GM21367 (cell line): ENCODE results near the gene VOPP1.

Experiments
- ATAC-seq: cut with Tn5 transposase; IDR thresholded peaks from one replicate; pipeline ENCODE4 v1.9.1; 2021; ENCODE audit not compliant: unreplicated experiment

Gene VOPP1

DNA sequence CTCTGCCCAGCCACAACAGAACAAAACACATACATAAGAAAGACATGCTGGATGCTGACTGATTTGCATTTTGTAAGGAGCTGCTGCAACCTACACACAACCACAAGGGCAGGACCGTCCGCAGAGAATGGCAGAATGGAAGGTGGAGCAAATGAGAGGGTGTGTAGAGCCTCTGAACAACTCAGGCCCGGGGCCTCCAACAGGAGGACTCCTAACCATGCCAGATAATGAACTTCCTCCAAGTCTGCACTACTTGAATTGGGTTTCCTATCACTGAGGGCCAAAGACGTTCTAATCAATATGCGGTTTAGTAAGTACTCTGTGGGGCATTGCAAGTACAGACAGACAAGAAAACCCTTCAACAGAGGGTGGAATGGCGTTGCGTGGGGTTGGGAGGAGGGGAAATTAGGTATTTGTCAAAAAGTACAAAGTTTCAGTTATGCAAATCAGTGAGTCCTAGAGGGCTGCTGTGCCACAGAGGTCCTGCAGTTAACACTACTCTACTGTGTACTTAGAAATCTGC, 14.6 kb downstream of the VOPP1 start:
- ATAC-seq = peak; percentile 80

DNA sequence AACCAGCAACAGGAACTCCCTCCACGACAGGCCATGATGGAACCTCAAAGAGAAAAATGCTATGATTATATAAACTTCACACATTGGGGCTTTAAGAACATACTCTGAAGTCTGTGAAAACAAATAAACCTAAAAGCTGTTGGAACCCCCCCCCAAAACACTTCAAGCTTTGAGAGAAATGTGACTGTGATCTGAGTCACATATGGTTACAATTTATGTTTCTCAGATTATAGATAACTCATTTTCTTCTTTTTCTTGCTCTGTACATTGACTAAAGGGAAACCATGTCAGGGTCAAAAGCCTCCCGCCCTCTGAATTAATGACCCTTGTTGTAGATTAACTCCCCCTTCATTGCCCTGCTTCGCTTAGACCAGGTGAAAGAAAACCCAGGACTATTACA, 15.8 kb downstream of the VOPP1 start:
- no peak for ATAC-seq

DNA sequence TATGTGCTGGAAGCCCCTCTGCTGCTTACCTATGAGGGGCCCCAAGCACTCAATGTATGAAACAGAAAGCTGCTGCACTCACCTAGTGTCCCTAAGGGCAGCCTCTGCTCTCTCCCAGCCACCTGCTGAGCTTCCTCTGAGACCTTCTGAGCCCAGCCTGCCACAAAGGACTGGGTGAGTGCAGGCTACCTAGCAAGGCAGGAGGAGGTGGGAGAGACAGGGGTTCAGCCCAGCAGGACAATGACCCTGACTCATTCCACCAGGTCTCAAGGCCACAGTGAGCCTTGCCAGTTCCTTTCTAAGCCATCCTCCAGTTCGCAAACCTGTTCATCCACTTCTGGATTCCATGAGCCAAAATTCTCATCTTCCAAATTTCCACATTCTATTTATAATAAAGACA, 16.3 kb downstream of the VOPP1 start:
- ATAC-seq = peak; percentile 27

DNA sequence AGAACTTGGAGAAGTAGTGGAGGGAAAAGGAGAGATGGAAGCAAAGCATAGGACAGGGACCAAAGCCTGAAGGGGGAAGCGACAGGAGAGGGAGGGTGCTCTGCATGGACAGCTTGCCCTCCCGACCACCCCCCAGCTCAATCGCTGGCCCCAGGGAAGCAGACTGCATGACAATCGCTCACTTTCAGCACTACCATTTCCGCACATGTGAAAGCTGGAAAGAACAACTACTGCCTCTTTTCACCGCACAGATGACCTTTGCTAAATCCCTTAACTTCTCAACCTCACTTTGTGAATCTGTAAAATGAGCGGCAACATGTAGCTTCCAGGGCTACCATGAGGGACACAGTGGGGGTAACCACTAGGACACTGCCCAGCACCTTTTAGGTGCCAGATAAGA, 17.1 kb downstream of the VOPP1 start:
- no peak for ATAC-seq

GRCh38 chr7:55554038-55554437, 18.3 kb downstream of the VOPP1 start:
- ATAC-seq = no peak

GRCh38 chr7:55553024-55553345, 19.3 kb downstream of the VOPP1 start:
- no peak for ATAC-seq

DNA sequence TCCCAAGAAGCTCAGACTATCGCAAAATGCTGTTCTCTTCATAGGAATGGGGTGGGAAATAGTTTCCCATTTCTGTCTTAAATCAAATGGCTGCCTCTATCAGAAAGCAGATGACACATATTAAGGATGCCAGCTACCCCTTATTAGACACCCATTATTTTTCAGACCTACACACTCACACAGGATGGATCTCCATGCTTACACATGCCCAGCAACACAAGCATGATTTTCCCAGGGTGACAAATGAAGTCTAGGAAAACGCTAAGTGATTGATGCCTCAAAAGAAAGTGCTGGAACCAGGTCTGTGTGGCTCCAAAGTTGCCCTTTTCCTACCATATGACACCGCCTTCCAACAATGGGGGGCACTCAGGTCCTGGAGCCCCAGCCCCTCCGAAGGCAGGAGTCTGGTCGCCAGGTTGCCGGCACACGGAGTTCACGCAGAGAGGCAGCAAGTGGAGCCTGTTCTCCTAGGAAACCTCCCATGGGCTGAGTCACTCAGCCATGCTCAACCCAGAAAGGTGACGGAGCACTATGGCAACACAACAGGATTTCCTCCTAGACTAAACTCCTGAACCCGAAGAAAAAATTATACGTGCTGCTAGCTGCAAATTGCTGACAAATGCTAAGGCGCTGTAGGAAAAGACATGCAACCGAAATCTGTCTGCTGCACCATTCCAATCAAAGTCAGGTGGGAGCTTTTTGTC, 19.8 kb downstream of the VOPP1 start:
- ATAC-seq = no peak

DNA sequence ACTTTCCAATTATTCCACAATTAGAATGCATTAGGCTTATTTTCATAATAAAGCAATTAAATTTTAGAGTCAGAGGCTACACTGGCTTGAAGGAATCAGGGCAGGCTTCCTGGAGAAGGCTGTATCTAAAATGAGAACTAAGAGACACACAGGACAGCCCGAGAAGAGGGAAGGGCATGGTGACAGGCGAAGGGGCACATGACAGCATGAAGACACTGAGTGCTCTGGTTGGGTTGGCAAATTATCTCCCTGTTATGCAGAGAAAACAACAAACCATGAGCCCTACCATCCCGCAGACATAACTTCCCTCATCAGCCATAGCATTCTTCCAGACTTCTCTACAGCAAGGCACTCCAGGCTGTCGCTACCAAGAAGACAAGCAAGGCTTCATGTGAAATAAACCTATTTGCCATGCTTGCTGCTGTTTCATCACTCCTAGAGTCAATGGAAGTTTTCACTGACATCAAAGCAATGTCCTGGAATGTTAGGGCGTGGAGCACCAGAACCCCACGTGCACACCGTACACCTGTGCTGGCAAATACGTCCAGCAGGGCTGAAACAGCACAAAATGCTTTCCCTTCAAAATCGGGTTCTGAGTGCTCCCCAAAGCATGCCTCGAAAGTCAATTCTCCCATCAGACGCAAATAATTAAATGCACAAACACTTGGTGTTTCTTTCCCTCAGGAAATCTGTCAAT, 21.3 kb downstream of the VOPP1 start:
- no peak for ATAC-seq

- no peak for ATAC-seq
These were observed 22.2 kb downstream of the VOPP1 start for GRCh38 chr7:55550010-55550663.

GRCh38 chr7:55549457-55549856, 22.8 kb downstream of the VOPP1 start:
- ATAC-seq = peak; percentile 39

DNA sequence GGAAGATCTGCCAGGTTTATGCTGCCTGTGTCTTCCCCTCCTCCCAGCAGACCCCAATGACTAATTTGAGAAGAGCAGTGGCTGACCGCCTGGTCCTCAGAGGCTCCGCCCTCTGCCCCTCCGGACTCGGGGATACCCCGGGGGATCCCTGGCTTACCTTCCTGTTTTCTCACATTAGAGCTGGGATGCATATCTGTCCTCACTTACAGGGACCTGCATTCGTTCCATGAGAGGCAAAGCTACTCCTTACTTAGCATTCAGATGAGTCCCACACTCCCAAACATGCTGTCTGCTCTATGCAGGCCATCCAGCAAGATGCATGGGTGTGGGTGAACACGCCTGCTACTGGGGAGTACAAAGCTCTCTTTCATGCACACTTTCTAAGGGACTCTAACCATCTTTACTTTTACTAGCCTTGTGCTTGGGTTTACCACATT, 24.0 kb downstream of the VOPP1 start:
- peak; percentile 35 for ATAC-seq

GRCh38 chr7:55546814-55547213, 25.5 kb downstream of the VOPP1 start:
- no peak for ATAC-seq

GRCh38 chr7:55545496-55545895, 26.8 kb downstream of the VOPP1 start:
- ATAC-seq = no peak

DNA sequence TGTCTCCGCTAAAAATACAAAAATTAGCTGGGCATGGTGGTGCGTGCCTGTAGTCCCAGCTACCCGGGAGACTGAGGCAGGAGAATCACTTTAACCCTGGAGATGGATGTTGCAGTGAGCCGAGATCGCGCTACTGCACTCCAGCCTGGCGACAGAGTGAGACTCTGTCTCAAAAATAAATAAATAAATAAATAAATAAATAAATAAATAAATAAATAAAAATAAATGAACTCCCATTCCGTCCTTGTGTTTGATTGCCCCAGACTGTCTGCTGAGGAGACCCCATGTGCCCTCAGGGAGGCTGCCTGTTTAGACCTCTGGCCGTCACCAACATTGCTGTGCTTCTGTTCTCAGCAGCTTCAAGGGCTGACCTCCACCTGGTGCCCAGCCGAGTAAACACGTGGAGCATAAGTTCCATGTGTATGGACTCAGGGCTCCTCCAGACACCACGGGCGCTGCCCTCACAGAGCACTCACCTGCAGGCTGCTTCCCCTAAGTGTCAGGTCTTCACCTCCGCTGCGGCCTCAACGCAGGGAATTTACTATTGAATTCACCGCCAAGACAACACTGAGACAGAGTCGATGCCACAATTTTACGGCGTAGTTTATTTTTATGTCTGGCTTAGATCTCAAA, 32.0 kb downstream of the VOPP1 start:
- no peak for ATAC-seq

GRCh38 chr7:55539380-55539779, 32.9 kb downstream of the VOPP1 start:
- no peak for ATAC-seq

DNA sequence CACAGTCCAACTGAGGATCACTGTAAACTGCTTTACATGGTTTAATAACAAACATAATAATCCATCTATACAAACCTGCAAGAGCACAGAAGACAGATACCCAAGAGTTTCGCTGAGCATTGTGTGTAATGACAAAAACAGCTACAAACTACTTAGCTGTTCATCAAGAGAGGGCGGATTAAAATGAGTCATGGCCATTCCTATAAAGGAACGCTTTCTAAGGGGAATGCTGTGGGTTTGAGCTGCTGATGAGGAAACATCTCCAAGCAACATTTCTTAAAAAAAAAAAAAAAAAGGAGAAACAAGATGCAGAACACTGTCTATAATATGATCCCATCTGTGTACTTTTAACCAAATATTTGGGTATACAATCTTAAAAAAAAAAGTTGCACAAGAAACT, 33.8 kb downstream of the VOPP1 start:
- ATAC-seq = no peak

DNA sequence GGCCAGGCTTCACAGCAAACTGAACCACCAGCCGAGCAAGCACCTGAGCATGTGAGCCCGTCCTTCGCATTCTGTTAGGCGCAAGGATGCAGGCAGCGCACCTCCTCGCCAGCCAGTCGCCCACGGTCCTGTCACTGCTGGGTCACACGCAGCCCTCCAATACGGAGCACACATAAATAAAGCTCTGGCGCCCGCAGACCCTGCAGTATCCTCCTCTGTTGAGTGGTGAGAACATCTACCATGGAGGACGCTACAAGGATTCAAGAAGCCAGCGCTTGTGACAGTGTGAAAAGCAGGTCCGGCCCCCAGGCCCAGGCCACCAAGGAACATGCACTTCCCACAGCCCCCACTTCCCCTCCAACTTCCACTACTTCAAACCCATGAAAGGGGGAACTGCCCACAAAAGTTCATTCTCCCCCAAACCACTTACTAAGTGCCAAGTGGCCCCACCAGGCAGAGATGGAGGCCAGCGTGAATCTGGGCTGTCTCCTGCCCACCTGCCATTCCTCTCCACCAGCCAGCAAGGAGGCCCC, 34.8 kb downstream of the VOPP1 start:
- no peak for ATAC-seq

- ATAC-seq = no peak
These were observed 35.5 kb downstream of the VOPP1 start for GRCh38 chr7:55536619-55537457.

- no peak for ATAC-seq
These were observed 36.7 kb downstream of the VOPP1 start for GRCh38 chr7:55535617-55536016.

GRCh38 chr7:55534916-55535590, 37.2 kb downstream of the VOPP1 start:
- no peak for ATAC-seq
